Measurements from ENCODE around the gene NPM1.
"Not testable (repeated sequence)": the region's sequence is repeated elsewhere in the genome, so short reads cannot be mapped to it uniquely, and the experiment has no call there.

The NPM1 gene

DNA sequence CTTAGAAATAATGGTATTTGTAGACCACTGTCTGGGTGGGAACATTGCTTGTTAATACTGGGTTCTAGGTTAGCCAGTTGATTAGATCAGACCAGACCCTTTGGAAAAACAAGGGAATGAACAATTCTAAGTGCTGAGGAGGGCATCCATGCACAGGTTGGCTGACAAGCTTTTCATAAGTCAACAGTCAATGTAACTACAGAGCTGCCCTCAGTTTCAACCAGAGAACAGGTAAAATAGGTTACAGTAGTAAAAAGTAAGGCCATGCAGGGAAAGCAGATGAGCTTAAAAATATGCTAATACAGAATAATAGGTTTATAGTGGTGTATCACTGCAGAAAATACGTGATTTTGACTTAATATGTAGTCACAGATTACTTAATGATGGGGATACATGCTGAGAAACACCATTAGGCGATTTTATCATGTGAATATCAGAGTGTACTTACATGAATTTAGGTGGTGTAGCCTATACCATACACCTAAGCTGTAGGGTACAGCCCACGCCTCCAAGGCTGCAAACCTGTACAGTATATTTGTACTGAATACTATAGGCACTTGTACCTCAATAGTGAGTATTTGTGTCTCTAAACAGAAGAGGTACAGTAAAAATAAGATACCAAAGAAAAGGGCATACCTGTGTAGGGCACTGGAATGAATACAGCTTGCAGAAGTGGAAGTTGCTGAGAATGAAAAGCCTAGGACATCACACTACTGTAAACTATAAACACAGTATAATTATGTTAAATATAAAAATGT lies 25.7 kb downstream of the NPM1 start:
- DNase-seq (ENCODE audit: low read depth): no peak

DNA sequence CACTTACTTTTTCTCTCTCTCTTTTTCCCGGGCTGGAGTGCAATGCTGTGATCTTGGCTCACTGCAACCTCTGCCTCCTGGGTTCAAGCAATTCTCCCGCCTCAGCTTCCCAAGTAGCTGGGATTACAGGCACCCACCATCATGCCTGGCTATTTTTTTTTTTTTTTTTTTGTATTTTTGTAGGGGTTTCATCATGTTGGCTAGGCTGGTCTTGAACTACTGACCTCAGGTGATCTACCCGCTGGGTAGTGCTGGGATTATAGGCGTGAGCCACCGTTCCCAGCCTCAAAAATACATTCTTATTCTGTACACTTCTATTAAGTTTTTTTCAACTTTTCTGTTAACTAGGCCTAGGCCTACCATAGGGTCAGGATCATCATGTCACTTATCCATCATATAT lies 26.3 kb downstream of the NPM1 start:
- DNase-seq (ENCODE audit: low read depth): not testable (repeated sequence)

DNA sequence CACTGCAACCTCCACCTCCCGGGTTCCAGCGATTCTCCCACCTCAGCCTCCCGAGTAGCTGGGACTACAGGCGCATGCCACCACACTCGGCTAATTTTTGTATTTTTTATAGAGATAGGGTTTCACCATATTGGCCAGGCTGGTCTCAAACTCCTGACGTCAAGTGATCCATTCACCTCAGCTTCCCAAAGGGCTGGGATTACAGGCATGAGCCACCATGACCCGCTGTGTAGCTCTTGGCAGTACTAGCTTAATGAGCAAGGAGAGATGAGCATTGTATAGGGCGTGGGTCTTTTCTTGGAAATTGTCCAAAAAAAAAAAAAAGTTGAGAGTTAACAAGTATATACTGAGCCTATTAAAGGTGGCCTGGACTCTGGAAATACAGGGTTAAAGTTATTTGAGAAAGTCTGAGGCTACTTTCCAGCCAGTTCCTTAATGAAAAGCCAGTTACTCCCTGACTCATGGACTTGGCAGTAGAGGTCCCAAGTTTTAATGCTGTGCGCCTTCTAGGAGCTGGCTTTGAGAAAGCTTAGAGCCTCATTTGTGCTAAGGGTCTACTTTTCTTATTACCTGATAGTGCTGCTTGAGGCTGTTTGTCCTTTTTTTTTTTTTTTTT lies 27.6 kb downstream of the NPM1 start:
- DNase-seq (ENCODE audit: low read depth): no peak

DNA sequence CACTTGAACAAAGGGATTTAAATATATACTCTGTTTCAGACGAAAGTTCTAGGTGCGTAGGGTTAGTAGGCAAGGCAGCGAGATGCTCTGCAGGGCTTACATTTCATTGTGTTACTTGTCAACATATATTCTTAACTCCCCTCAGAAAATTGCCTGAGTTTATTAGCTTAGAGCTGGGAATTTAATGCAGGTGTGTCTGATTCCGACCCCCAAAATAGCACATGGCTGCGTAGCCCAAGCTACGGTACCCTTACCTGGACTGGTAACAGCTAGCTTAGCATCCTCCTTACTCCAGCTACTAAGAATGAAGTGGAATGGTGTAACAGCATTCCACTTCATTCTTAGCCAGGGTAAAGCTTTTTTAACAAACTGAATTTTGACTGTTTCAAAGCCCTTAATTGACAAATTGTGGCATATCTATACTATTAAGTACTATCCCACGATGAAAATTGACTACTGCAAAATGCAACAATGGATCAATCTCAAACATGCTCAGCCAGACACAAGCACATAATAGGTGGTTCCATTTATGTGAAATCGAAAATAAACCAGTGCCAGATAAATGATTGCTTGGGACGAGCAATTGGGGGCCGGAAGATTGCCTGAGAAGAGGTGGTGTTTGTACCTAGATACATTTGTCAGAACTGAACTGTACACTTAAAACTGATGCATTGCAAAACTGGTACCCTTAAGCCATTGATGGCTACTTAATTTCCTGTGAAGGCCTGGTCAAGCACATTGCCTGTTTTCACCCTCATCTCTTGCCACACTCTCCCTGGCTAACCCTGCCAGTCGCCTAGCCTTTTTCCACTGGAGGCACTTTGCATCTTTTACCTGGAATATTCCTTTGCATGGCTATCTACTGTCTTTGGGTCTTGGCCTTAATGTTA lies 28.8 kb downstream of the NPM1 start:
- DNase-seq (ENCODE audit: low read depth): no peak

DNA sequence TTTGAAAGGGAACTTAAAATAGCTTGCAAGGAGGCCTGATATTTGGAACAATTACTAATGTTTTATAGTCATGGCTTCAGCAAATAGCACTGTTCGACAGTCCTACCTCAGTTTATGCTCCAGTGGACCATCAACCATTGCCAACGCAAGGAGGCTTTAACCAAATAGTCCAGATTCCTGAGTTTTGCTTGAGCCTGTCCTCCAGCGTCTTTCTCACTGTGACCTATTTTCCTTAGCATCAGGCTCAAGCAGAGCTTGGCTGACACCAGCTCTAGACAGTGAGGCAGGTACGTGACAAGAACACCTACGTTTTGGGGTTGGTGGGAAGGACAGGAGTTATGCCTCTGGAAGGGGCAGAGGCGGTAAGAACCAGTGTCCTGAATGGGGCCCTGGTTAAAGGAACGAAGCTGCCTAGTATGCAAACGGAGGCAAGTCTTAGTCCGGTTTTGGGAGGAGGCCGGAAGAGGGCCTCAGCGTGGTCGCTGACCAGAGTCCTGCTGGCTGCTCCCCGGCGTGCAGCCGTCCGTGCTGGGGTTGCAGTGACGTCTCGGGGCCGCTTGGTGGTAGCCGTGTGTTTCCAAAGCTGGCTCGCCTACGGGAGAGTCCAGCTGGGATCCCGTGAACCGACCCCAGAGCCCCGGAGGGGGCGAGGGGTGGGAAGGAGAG lies 30.8 kb downstream of the NPM1 start:
- DNase-seq (ENCODE audit: low read depth): no peak

DNA sequence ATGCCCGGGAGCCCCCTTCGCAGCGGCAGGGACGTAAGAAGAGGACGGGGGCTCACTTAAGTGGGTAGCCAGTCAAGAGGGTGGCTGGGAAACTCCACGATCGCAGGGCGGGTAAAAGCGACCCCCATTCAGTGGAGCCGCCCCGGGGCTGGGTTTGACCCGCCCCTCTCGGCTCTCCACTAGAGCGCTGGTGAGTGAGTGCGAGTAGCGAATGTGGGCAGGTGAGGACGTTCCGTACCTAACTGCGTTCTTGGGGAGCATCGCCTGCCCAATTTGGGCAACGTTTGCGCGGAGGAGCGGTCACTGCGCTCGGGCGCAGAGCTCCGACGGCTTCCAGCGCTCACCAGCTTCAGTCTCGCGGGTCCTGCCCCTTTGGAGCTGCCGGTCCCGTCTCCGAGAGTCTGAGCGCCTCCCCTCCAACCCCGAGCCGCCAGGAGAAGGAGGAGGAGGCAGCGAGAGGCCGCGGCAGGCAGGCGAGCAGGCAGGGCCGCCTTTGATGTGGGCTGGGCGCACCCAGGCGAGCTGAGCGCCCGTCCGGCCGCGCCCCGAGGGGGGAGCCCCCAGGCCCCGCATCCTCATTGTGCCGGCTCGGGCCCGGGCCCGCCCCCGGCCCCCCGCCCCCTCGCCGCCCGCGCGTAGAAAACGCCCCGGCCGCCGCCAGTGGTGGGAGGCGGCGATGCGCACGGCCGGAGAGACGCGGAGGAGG lies 31.5 kb downstream of the NPM1 start, which contains the start of gene FGF18:
Gene FGF18 (plus strand): TSS at position 666 of the 706 bp plus-strand sequence. CDS start 553 bp downstream, outside the sequence.
- DNase-seq (ENCODE audit: low read depth): no peak

DNA sequence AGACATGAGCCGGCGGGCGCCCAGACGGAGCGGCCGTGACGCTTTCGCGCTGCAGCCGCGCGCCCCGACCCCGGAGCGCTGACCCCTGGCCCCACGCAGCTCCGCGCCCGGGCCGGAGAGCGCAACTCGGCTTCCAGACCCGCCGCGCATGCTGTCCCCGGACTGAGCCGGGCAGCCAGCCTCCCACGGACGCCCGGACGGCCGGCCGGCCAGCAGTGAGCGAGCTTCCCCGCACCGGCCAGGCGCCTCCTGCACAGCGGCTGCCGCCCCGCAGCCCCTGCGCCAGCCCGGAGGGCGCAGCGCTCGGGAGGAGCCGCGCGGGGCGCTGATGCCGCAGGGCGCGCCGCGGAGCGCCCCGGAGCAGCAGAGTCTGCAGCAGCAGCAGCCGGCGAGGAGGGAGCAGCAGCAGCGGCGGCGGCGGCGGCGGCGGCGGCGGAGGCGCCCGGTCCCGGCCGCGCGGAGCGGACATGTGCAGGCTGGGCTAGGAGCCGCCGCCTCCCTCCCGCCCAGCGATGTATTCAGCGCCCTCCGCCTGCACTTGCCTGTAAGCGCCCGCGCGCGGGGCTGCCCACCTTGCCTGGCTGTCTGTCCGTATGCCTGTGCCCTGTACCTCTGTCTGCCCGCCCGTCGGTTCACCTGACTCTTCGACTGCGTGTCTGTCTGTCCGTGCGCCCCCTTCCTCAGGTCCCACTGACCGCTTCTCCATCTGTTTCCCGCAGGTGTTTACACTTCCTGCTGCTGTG lies 32.2 kb downstream of the NPM1 start:
- no peak for DNase-seq (ENCODE audit: low read depth)

DNA sequence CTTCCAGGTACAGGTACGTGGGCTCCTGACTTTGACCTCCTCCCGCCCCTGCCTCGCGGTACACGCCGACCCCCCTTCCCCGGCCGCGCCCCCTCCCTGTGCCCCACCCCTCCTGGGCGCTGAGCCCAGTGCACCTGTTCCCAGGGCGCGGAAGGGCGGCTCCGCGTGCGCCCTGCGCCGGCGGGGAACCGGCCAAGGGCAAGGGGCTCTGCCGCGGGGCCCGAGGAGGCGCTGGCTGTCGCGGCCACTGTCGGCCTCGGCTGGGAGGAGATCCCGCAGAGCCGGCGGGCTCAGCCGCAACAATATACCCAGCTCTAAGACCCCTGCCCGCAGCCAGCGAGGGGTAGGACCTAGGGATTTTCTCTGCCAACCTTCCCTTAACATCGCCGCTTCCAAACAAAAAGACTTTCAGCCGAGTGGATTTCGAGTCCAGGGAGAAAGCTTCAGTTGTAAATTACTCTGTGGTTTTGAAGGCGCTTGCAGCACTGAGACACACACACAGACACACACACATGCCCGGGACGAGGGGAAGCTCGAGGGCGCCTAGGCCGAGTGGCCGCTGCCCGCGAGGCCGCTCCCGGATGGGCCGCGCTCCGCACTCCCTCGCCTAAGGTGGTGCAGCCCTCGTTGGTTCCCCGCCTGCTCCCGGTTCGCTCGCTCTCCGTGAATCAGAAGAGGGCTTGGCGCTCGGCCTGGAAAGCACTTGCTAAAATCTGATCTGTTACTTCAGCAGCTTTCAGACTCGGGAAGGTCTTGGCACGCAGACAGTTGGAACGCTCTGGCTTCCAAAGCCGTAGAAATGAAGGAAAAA lies 33.0 kb downstream of the NPM1 start:
- no peak for DNase-seq (ENCODE audit: low read depth)

DNA sequence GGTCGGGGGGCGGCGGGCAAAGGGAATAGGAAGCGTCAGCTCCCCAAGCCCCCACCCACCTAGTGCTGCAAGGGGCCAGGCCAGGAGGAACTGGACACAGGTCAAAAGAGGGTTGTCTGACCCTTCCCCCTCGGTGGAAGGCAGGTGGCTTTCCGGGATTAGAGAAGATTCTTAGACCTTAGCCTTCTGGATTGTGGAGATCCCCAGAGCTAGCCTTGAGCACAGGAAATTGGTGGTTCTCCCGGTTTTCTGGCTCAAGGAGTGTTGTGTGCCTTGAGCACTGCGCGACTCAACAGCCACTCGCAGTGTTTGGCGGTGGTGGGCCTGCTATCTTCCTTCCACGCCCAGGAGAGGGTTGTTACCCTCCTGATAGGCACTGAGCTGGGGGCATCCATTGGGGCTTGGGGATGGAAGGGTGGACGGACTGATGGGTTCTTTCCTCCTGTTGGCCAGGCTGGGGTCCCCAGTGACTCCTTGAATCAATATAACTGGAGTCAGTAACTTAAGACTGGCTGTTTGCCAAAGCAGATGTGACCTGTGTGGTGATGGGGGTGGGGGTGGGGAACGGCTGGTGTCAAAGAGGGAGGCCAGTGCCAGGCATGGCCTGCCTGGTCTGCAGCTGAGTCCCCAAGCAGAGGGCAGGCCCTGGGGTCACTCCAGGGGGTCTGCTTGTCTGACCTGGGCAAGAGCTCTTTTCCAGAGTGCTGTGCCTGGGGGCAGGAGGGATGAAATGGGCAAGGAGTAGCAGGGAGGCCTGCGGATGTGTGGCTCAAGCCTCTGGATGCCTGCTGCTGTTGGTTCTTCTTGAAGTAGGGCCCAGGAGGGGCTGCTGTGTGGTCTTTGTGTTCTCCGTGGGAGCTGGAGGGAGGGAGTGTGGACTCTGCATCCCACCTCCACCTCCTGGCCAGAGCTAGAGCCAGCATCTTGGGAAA lies 33.9 kb downstream of the NPM1 start:
- DNase-seq (ENCODE audit: low read depth): no peak

DNA sequence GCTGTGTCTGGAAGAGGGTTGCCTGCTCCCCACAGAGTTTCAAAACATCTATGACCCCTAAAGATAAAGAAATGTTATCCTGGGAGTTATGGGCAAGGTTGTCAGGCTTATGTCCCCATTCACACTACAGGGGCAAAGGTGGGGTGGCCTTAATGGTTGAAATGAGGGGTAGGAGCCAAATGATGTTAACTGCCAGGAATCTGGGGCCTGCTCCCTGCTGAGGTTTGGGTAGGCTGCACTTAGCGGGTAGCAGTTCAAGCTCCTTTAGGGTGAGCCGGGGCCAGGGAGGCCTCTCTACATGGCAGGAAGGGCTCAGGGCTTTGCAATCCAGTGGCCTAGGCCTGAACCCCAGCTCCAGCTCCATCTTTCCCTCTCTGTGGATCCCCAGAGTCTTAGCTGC lies 34.8 kb downstream of the NPM1 start:
- DNase-seq (ENCODE audit: low read depth): no peak

DNA sequence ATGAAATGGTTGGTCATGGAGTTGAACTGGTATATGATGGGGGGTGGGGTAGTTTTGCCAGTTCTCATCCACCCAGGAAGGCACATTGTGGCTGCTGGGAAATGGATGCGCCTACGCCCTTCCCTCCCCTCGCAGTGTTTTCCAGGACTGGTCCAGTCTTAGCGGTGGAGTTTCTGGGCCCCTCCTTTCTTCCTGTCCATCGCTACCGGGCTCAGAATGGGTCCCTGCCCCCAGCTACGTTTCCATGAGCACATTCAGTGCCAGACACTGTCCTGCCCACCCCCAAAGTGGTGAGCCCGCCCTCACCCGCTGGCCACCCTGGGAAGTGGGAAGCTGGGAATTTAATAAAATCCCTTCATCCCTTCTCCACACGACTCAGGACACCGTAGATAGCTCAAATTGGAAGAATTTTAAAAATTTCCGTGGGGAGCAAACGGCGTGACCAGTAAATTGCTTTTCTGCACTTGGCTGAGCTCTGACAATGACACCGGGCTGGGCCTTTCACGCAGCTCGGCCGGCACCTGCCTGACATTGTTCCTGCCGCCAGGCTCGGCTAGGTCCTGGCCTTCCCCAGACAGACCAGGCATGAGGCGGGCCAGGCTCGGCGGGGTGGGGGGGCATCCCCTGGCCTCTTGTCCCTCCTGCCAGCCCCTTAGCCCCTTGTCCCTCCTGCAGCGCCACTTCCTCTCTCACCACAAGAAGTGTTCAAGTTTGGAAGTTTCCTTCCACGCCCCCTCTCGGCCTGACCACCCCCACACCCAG lies 35.4 kb downstream of the NPM1 start:
- DNase-seq (ENCODE audit: low read depth): no peak

DNA sequence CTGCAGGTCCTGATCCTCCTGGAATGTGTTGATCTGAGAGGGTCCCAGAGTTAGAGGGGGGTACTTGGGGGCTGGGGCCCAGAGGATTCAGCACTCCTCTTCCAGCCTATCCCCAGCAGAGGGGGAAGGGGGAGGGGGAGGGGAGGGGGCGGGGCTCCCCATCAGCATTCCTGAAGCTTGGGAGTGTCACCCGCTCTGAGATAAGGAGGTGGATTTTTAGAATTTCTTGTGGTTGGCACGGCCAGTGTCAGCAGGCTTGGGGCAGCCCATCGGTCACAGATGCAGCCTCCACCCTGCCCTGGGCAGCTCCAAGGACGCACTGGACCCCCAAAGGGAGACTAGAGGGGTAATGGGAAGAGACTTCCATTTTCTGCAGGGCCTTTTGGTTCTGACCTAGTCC lies 37.1 kb downstream of the NPM1 start:
- no peak for DNase-seq (ENCODE audit: low read depth)

DNA sequence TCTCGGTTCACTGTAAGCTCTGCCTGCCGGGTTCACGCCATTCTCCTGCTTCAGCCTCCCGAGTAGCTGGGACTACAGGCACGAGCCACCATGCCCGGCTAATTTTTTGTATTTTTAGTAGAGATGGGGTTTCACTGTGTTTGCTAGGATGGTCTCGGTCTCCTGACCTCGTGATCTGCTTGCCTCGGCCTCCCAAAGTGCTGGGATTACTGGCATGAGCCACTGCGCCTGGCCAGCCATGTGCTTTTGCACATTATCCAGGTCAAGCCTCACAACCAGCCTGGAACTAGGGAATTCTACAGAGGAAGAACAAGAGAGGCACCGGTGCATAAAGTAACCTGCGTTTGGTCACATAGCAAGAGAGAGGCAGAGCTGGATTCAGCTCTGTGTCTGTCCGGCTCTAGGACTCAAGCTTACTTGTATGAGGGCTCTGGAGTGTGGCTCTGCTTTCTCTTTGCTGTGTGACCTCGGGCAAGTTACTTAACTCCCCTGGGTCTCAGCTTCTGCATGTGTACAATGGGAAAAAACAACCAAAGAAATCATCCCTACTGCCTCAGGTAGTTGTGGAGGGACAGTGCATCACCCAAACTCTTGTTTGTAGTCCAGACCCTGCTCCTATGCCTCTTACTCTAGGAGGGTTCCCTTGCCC lies 38.1 kb downstream of the NPM1 start:
- no peak for DNase-seq (ENCODE audit: low read depth)

DNA sequence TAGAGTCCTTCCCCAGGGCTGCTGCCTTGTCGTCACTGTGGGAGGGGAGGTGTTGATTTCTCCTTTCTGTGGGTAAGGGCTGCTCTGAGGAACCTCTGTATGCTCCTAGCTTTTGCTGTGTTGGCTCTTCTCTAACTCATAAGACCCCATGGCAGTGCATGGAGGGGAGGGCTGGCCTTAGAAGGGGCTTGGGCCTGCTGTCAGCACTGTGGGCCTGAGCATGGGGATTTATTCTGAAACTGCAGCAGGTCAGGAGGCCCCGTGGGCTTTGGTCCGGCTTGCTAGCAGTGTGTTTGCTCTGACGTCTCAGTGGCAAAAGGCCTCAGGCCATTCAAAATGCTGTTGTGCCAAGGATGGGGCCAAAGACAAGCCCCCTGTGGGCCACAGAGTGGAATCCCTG lies 38.6 kb downstream of the NPM1 start:
- DNase-seq (ENCODE audit: low read depth): no peak

DNA sequence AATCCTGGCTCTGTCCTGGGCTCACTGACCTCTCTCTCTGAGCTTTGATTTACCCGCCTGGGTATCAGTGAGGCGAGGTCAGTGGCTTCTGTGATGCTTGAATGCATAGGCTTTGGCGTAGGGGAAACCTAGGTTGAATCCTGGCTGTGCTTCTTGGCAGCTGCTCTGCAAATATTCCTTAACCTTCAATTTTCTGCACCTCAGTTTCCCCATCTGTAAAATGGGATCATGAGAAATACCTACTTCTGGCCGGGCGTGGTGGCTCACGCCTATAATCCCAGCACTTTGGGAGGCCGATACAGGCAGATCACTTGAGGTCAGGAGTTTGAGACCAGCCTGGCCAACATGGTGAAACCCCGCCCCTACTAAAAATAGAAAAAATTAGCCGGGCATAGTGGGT lies 39.0 kb downstream of the NPM1 start:
- DNase-seq (ENCODE audit: low read depth): no peak

DNA sequence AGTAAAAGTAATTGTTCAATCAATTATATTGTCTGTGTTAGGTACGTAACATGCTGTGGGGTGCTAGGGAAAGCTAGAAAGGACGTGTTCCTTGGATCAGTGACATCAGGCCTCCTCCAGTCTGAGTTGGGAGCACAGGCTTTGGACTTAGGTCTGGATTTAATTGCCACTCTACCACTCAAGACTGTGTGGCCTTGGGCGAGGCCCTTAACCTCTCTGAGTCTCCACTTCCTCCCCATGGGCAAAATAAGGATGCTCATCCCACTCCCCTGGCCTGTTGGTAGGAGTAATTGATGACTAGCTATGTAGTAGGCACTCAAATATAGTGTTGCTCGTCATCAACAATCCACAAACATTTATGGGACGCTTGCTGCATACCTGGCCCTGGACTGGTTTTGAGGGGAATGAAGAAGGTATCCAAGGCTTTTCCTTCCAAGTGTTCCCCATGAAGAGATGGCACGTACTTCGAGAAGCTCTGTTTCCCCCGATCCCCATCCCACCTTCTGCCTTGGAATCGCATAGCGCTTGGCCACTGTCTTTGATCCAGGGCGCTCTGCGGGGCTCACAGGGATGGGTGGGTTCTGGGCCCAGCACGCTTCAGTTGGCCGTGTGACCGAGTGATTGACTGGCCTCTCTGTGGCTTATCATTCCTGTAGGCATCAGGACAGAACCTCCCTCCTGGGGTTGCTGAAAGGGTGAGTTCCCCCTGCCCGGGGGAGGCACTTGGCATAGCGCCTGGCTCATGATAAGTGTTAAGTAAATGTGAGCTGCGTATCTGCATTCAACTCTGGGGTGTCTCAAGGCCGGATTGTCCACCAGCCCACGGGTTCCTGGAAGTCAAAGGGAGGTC lies 39.9 kb downstream of the NPM1 start:
- no peak for DNase-seq (ENCODE audit: low read depth)
